NOMO-1 treated with DMSO at 0.1 percent for 48 hours (cell line): ENCODE measurements around the gene IVD.

Experiments used
- DNase-seq: peaks from one replicate; lab custom pipeline; 2025; ENCODE audit not compliant: unreplicated experiment; lab: John Stamatoyannopoulos, UW

Gene IVD

GRCh38 chr15:40405501-40406381 is at the start of gene IVD:
TSS of gene IVD (plus strand) at chr15:40405795. CDS start at chr15:40405828, 33 bp downstream.
- DNase-seq: peak; percentile 94

GRCh38 chr15:40355976-40356585 is 49.5 kb upstream of the IVD start:
- DNase-seq: no peak

GRCh38 chr15:40357246-40357645 is 48.3 kb upstream of the IVD start:
- DNase-seq: no peak

- DNase-seq: peak; percentile 70
Observed at GRCh38 chr15:40357723-40358470, 47.7 kb upstream of the IVD start, which contains the start of gene DISP2. TSS of gene DISP2 (plus strand) at chr15:40358219. CDS start at chr15:40358322, 103 bp downstream.

GRCh38 chr15:40358471-40359353 is 46.9 kb upstream of the IVD start:
- no peak for DNase-seq

- DNase-seq: no peak
Observed at GRCh38 chr15:40360015-40360414, 45.6 kb upstream of the IVD start.

- no peak for DNase-seq
Observed at GRCh38 chr15:40361640-40362039, 44.0 kb upstream of the IVD start.

- DNase-seq: no peak
Observed at GRCh38 chr15:40363611-40364010, 42.0 kb upstream of the IVD start.

GRCh38 chr15:40364251-40364650 is 41.3 kb upstream of the IVD start:
- no peak for DNase-seq

GRCh38 chr15:40365016-40365415 is 40.6 kb upstream of the IVD start:
- no peak for DNase-seq

GRCh38 chr15:40365624-40366456 is 39.8 kb upstream of the IVD start:
- DNase-seq: no peak

- no peak for DNase-seq
Observed at GRCh38 chr15:40366457-40367370, 38.9 kb upstream of the IVD start.

GRCh38 chr15:40367371-40367685 is 38.3 kb upstream of the IVD start:
- DNase-seq: no peak

- peak; percentile 95 for DNase-seq
Observed at GRCh38 chr15:40367686-40368611, 37.6 kb upstream of the IVD start.

GRCh38 chr15:40368719-40369473 is 36.7 kb upstream of the IVD start:
- no peak for DNase-seq

- DNase-seq: no peak
Observed at GRCh38 chr15:40369474-40369869, 36.1 kb upstream of the IVD start.

GRCh38 chr15:40369971-40370370 is 35.6 kb upstream of the IVD start:
- DNase-seq: no peak
